ENCODE measurements around the gene SLC43A1.

Gene SLC43A1

GRCh38 chr11:57490456-57491248 is 24.9 kb downstream of the SLC43A1 start:
- peaks cover 0 to 47% of the 10 kb centered on the region in 2 donors for H3K36me3 ChIP-seq (ENCODE audit: control insufficient read depth in 1 of 2, insufficient read depth in 2 of 2, low read length in 2 of 2)

DNA sequence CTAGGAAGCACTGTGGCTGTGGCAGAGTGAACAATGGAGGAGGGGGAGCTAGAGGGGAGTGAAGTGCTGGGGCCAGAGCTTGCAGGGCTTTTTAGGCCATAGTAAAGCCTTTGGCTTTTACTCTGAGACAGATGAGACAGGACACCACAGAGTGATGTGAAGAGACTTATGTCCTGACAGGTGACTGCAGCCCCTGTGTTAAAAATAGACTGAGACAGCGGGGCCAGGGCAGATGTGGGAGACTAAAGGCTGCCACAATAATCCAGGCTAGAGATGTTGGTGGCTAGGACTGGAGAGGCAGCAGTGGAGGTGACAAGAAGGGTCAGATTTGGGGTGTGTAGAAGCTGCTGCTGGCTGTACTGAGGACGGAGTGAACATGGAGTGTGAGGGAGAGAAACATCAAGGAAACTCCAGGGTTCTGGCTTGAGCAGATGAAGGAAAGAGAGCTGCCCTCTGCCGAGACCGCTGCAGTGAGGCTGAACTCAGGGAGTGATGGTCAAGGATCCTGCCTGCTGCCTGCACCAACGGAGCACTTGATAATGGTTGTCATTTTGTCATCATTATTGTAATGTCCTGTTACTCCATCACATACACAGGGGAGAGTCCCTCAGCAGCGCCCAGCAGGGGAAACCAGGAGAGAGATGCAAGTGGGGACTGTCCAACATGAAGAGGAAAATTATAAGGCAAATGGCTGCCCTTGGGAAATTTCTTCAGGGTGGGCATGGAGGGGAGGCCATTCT is 27.4 kb downstream of the SLC43A1 start:
- peaks cover 4 to 48% of the 10 kb centered on the region in 2 donors for H3K36me3 ChIP-seq (ENCODE audit: control insufficient read depth in 1 of 2, insufficient read depth in 2 of 2, low read length in 2 of 2)
- H3K4me3 ChIP-seq (ENCODE audit: low read depth in 1 of 2, low read length in 2 of 2): no peak overlapping the region
- H3K27ac ChIP-seq (ENCODE audit: low read depth, low read length): no peak overlapping the region
- H3K27me3 ChIP-seq (ENCODE audit: control insufficient read depth in 1 of 2, insufficient read depth in 2 of 2, low read length in 2 of 2): peaks cover 6 to 8% of the 10 kb centered on the region in 2 donors
- H3K9ac ChIP-seq (ENCODE audit: low read depth in 1 of 2, low read length in 2 of 2): no peak overlapping the region
- H3K4me1 ChIP-seq (ENCODE audit: control insufficient read depth in 1 of 2, insufficient read depth in 2 of 2, low read length in 2 of 2): peaks cover 0 to 7% of the 10 kb centered on the region in 2 donors
- H3K9me3 ChIP-seq (ENCODE audit: control insufficient read depth in 1 of 2, low read length in 2 of 2): no peaks in the 10 kb centered on the region

More at GRCh38 chr11:57490456-57491248, 24.9 kb downstream of the SLC43A1 start:
- Histone ChIP-seq H3K4me3 (ENCODE audit: low read depth in 1 of 2, low read length in 2 of 2) (no peak overlapping the region), H3K27ac (ENCODE audit: low read depth, low read length) (no peak overlapping the region), H3K9ac (ENCODE audit: low read depth in 1 of 2, low read length in 2 of 2) (no peak overlapping the region), H3K9me3 (ENCODE audit: control insufficient read depth in 1 of 2, low read length in 2 of 2) (no peaks in the 10 kb centered on the region), H3K27me3 (ENCODE audit: control insufficient read depth in 1 of 2, insufficient read depth in 2 of 2, low read length in 2 of 2) (no peaks in the 10 kb centered on the region), H3K4me1 (ENCODE audit: control insufficient read depth in 1 of 2, insufficient read depth in 2 of 2, low read length in 2 of 2) (no peaks in the 10 kb centered on the region)

DNA sequence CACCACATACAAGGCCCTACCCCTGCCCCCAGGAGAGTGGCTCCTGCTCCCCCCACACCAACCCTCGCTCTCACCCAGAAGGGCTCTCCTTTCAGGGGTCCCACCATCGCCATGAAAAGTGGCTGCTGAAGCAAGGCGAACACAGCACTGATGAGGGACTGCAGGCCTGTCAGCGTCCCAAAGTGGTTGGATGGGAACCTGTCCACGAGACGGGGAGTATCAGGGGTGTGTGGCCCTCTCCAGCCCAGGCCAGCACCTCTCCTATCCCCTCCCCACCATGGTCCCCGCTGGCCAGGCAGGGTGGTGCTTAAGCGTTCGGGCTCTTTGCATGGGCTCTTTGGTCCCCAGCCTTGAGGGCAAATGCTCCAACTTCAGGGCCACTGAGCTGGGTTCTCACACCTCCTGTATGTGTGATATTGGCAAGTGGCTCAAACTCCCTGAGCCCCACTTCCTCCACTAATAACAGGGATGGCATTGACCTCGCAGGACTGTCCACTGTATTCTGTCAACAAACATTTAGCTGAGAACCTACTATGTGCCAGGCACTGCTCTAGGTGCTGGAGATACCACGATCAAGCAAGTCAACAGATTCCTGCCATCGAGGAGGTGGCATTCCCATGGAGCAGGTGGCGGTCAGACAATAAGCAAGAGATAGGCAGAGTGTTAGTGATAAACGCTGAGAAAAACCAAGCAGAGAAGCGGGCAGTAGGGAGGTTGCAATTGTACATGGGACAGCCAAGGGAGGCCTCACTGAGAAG is 28.3 kb downstream of the SLC43A1 start:
- Histone ChIP-seq H3K27ac (ENCODE audit: low read depth, low read length) (no peak overlapping the region), H3K9me3 (ENCODE audit: control insufficient read depth in 1 of 2, low read length in 2 of 2) (no peaks in the 10 kb centered on the region), H3K4me1 (ENCODE audit: control insufficient read depth in 1 of 2, insufficient read depth in 2 of 2, low read length in 2 of 2) (peaks cover 0 to 9% of the 10 kb centered on the region in 2 donors), H3K9ac (ENCODE audit: low read depth in 1 of 2, low read length in 2 of 2) (no peak overlapping the region), H3K36me3 (ENCODE audit: control insufficient read depth in 1 of 2, insufficient read depth in 2 of 2, low read length in 2 of 2) (peaks cover 4 to 48% of the 10 kb centered on the region in 2 donors), H3K4me3 (ENCODE audit: low read depth in 1 of 2, low read length in 2 of 2) (no peak overlapping the region), H3K27me3 (ENCODE audit: control insufficient read depth in 1 of 2, insufficient read depth in 2 of 2, low read length in 2 of 2) (peaks cover 8 to 13% of the 10 kb centered on the region in 2 donors)

GRCh38 chr11:57485217-57485990 is 30.1 kb downstream of the SLC43A1 start:
- no peak overlapping the region for H3K4me3 ChIP-seq (ENCODE audit: low read depth in 1 of 2, low read length in 2 of 2)
- H3K4me1 ChIP-seq (ENCODE audit: control insufficient read depth in 1 of 2, insufficient read depth in 2 of 2, low read length in 2 of 2): peaks cover 0 to 9% of the 10 kb centered on the region in 2 donors
- no peak overlapping the region for H3K27ac ChIP-seq (ENCODE audit: low read depth, low read length)
- no peak overlapping the region for H3K9ac ChIP-seq (ENCODE audit: low read depth in 1 of 2, low read length in 2 of 2)
- H3K9me3 ChIP-seq (ENCODE audit: control insufficient read depth in 1 of 2, low read length in 2 of 2): no peaks in the 10 kb centered on the region
- peaks cover 8 to 14% of the 10 kb centered on the region in 2 donors for H3K27me3 ChIP-seq (ENCODE audit: control insufficient read depth in 1 of 2, insufficient read depth in 2 of 2, low read length in 2 of 2)
- H3K36me3 ChIP-seq (ENCODE audit: control insufficient read depth in 1 of 2, insufficient read depth in 2 of 2, low read length in 2 of 2): peaks cover 4 to 39% of the 10 kb centered on the region in 2 donors

DNA sequence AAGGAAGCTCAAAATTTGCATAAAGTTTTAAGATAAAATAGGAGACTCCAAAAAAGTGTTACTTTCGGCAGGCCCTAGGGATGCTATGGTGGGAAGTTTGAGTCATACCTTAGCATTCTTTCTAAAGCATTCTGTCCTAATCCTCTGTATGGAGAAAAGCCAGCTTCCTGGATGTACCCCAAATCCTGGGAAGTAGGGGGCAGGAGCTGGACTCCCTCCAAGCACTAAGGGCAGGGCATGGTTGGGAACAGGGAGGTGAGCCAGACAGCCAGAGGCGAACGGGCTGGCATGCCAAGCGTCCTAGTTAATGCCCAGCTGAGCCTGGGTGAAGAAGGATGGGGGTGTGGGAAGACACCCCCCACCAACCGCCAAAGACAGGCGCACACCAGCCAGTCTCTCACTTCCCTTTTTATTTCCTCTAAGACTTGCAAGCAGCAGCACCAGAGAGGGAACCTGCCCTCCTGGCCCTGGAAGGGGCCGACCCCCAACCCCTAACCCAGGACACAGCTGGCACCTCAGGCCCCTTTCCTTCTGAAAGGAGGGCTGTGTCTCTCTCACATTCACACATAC is 31.3 kb downstream of the SLC43A1 start:
- no peaks in the 10 kb centered on the region for H3K9me3 ChIP-seq (ENCODE audit: control insufficient read depth in 1 of 2, low read length in 2 of 2)
- H3K4me1 ChIP-seq (ENCODE audit: control insufficient read depth in 1 of 2, insufficient read depth in 2 of 2, low read length in 2 of 2): peaks cover 0 to 9% of the 10 kb centered on the region in 2 donors
- peaks cover 4 to 31% of the 10 kb centered on the region in 2 donors for H3K36me3 ChIP-seq (ENCODE audit: control insufficient read depth in 1 of 2, insufficient read depth in 2 of 2, low read length in 2 of 2)
- no peak overlapping the region for H3K27ac ChIP-seq (ENCODE audit: low read depth, low read length)
- H3K27me3 ChIP-seq (ENCODE audit: control insufficient read depth in 1 of 2, insufficient read depth in 2 of 2, low read length in 2 of 2): peaks cover 8 to 14% of the 10 kb centered on the region in 2 donors
- no peak overlapping the region for H3K4me3 ChIP-seq (ENCODE audit: low read depth in 1 of 2, low read length in 2 of 2)
- no peak overlapping the region for H3K9ac ChIP-seq (ENCODE audit: low read depth in 1 of 2, low read length in 2 of 2)

- peaks cover 8 to 14% of the 10 kb centered on the region in 2 donors for H3K27me3 ChIP-seq (ENCODE audit: control insufficient read depth in 1 of 2, insufficient read depth in 2 of 2, low read length in 2 of 2)
- H3K27ac ChIP-seq (ENCODE audit: low read depth, low read length): no peak overlapping the region
- no peak overlapping the region for H3K9ac ChIP-seq (ENCODE audit: low read depth in 1 of 2, low read length in 2 of 2)
- H3K36me3 ChIP-seq (ENCODE audit: control insufficient read depth in 1 of 2, insufficient read depth in 2 of 2, low read length in 2 of 2): peaks cover 4 to 24% of the 10 kb centered on the region in 2 donors
- H3K9me3 ChIP-seq (ENCODE audit: control insufficient read depth in 1 of 2, low read length in 2 of 2): no peaks in the 10 kb centered on the region
- no peak overlapping the region for H3K4me3 ChIP-seq (ENCODE audit: low read depth in 1 of 2, low read length in 2 of 2)
- peaks cover 0 to 9% of the 10 kb centered on the region in 2 donors for H3K4me1 ChIP-seq (ENCODE audit: control insufficient read depth in 1 of 2, insufficient read depth in 2 of 2, low read length in 2 of 2)
These were observed 32.0 kb downstream of the SLC43A1 start for GRCh38 chr11:57483562-57483918.

DNA sequence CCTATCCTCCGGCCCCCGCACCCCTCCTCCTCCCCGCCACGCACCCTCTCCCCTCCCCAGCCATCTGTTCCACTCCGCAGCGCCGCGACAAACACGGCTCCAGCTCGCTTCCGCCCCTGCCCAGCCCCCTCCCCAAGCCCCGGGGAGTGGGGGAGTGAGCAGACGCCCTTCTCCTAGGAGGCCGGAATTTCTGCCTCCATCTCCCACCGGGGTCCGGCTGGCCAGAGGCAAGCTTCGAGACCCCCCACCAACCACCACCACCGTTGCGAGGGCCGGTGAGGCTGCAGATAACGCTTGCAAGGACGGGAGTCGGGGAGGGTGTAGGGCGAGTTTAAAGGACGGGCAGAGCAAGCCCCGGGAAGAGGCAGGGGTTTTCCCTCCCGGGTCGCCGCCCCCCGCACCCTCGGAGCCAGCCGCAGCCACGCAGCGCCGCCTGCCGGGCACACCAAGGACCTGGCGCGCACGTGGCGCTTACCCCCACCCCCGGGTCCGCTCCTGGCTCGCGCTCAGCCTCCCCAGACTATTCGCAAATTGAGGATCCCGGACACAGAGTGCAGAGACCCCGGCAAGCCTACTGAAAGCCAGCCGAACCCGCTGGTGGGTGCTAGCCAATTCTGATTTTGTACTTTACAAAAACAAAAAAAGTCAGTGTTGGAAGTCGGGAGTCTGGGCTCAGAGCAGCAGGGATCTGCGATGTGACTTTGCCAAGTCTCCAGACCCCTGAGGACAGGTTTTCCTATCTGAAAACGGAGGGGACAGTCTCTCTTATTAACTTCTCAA is 32.5 kb downstream of the SLC43A1 start:
- peaks cover 4 to 19% of the 10 kb centered on the region in 2 donors for H3K36me3 ChIP-seq (ENCODE audit: control insufficient read depth in 1 of 2, insufficient read depth in 2 of 2, low read length in 2 of 2)
- peaks cover 8 to 14% of the 10 kb centered on the region in 2 donors for H3K27me3 ChIP-seq (ENCODE audit: control insufficient read depth in 1 of 2, insufficient read depth in 2 of 2, low read length in 2 of 2)
- peak overlapping the region; percentile 20 to 51 for H3K4me3 ChIP-seq (ENCODE audit: low read depth in 1 of 2, low read length in 2 of 2)
- no peak overlapping the region for H3K9ac ChIP-seq (ENCODE audit: low read depth in 1 of 2, low read length in 2 of 2)
- no peaks in the 10 kb centered on the region for H3K9me3 ChIP-seq (ENCODE audit: control insufficient read depth in 1 of 2, low read length in 2 of 2)
- H3K4me1 ChIP-seq (ENCODE audit: control insufficient read depth in 1 of 2, insufficient read depth in 2 of 2, low read length in 2 of 2): peaks cover 0 to 9% of the 10 kb centered on the region in 2 donors
- no peak overlapping the region for H3K27ac ChIP-seq (ENCODE audit: low read depth, low read length)

GRCh38 chr11:57481915-57482781 is 33.4 kb downstream of the SLC43A1 start:
- Histone ChIP-seq H3K27me3 (ENCODE audit: control insufficient read depth in 1 of 2, insufficient read depth in 2 of 2, low read length in 2 of 2) (peaks cover 8 to 14% of the 10 kb centered on the region in 2 donors), H3K27ac (ENCODE audit: low read depth, low read length) (no peak overlapping the region), H3K4me1 (ENCODE audit: control insufficient read depth in 1 of 2, insufficient read depth in 2 of 2, low read length in 2 of 2) (peaks cover 0 to 9% of the 10 kb centered on the region in 2 donors), H3K36me3 (ENCODE audit: control insufficient read depth in 1 of 2, insufficient read depth in 2 of 2, low read length in 2 of 2) (peaks cover 4 to 10% of the 10 kb centered on the region in 2 donors), H3K9ac (ENCODE audit: low read depth in 1 of 2, low read length in 2 of 2) (no peak overlapping the region), H3K4me3 (ENCODE audit: low read depth in 1 of 2, low read length in 2 of 2) (no peak overlapping the region), H3K9me3 (ENCODE audit: control insufficient read depth in 1 of 2, low read length in 2 of 2) (no peaks in the 10 kb centered on the region)
